Ascending aorta (tissue), 2 donors: Measurements from ENCODE around the gene AUTS2. TPM values are rescaled to one million over a fixed set of nuclear protein-coding genes. Genes with fewer than 3 reads are reported as not detected.

Source experiments
- DNase-seq, 2 donors: peaks; one replicate each; pipeline ENCODE4 v3.0.0-alpha.2; 2019; ENCODE audit warnings: low spot score in 2 of 2
- H3K27ac ChIP-seq, 2 donors: fragments of 200-600 bp; sonication (generic); one replicate each; pipeline ENCODE4 v1.5.1; 2016 to 2017; ENCODE audit warnings: mild to moderate bottlenecking in 1 of 2
- H3K27me3 ChIP-seq: fragments of 200-600 bp; sonication (generic); one replicate; pipeline ENCODE4 v1.5.1; 2017
- H3K36me3 ChIP-seq, 2 donors: fragments of 200-600 bp; sonication (generic); one replicate each; pipeline ENCODE4 v1.5.1; 2016
- H3K4me1 ChIP-seq, 2 donors: fragments of 200-600 bp; sonication (generic); one replicate each; pipeline ENCODE4 v1.5.1; 2016 to 2017; ENCODE audit warnings: mild to moderate bottlenecking in 1 of 2
- H3K4me3 ChIP-seq, 2 donors: fragments of 200-600 bp; sonication (generic); one replicate each; pipeline ENCODE4 v1.5.1; 2016 to 2017; ENCODE audit warnings: mild to moderate bottlenecking in 1 of 2
- H3K9me3 ChIP-seq, 2 donors: fragments of 200-600 bp; sonication (generic); one replicate each; pipeline ENCODE4 v1.5.1; 2016
- CTCF ChIP-seq, 3 experiments: fragments of 200-600 bp in 2 of 3; fragments of 450-650 bp in 1 of 3; sonication (generic) in 2 of 3; IDR thresholded peaks; one replicate each; pipeline ENCODE4 v1.5.1; 2016 to 2019; ENCODE audit warnings: antibody characterized with exemption in 3 of 3, mild to moderate bottlenecking in 1 of 3, moderate library complexity in 1 of 3
- intact Hi-C: fragments of 100-400 bp; cut with DNase I; formaldehyde crosslinking; loops from one replicate; pipeline ENCODE4 v1.15.1; 2023
- total RNA-seq: library from RNA; depleted of rRNA; stranded (reverse); fragments of >200 nt; gene quantifications from one replicate; pipeline ENCODE4 v1.1.0, GENCODE V29; 2016

Gene AUTS2
- total RNA-seq, 1 donor from 2014 or later = 90.4 TPM

- no peak for TF ChIP-seq CTCF (IDR thresholded peaks at IDR 0.05)
- no peaks in the 10 kb centered on the region for H3K27me3 ChIP-seq
- DNase-seq = no peak
- H3K4me1 ChIP-seq = peaks cover 0 to 4% of the 10 kb centered on the region in 2 donors
- no peak overlapping the region for H3K27ac ChIP-seq
- H3K9me3 ChIP-seq = no peaks in the 10 kb centered on the region
- H3K36me3 ChIP-seq = no peaks in the 10 kb centered on the region
- no peak overlapping the region for H3K4me3 ChIP-seq
- intact Hi-C loops = no loop called here
Measured at GRCh38 chr7:69816501-69816900, 218.2 kb downstream of the AUTS2 start.

- H3K27ac ChIP-seq = no peak overlapping the region
- no peak for DNase-seq
- intact Hi-C loops = no loop called here
Measured at GRCh38 chr7:69817121-69817520, 218.8 kb downstream of the AUTS2 start.

DNA sequence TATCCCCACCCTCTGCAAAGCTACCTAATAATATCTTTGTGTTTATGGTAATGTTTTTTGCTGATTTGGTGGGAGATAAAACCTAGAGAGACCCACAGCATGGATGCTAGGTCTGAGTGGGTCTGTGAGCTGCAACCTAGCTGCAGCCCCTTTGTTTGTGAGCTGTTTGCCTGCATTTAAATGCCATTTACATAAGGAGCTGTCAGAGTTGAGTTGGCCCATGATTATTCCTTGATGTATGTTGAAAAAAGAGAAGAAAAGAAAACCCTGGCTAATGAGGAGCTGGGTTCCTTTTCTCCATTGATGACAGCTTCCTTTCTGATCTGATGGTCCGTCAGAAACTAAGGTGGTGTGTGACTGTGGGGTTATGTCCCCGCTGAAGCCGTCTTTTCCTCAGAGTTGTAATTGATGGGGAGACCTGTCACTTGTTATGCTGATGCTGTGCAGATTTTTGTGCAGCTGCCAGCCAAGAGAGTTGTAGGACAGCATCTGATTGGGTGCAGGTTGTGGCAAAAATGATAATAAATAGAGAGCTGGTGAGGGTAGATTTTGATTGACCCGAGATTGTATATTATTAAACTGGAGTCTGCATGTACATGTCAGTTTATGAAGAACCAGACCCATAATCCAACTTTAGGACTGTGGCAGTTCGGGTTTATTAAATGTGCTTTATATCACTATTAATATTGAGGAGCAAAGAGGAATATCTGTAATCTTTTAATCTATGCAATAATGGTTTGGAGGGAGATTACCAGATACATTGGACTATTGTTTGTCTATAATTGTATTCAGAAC lies 219.8 kb downstream of the AUTS2 start:
- intact Hi-C loops = no loop called here
- no peak for TF ChIP-seq CTCF (IDR thresholded peaks at IDR 0.05)
- no peak overlapping the region for H3K27ac ChIP-seq
- peaks cover 0 to 4% of the 10 kb centered on the region in 2 donors for H3K4me1 ChIP-seq
- no peak overlapping the region for H3K4me3 ChIP-seq
- H3K36me3 ChIP-seq = no peaks in the 10 kb centered on the region
- H3K9me3 ChIP-seq = no peaks in the 10 kb centered on the region
- no peak for DNase-seq
- H3K27me3 ChIP-seq = no peaks in the 10 kb centered on the region

More at GRCh38 chr7:69817121-69817520, 218.8 kb downstream of the AUTS2 start:
- H3K4me3 ChIP-seq = no peak overlapping the region
- no peaks in the 10 kb centered on the region for H3K27me3 ChIP-seq
- peaks cover 0 to 4% of the 10 kb centered on the region in 2 donors for H3K4me1 ChIP-seq
- no peak for TF ChIP-seq CTCF (IDR thresholded peaks at IDR 0.05)
- H3K36me3 ChIP-seq = no peaks in the 10 kb centered on the region
- no peaks in the 10 kb centered on the region for H3K9me3 ChIP-seq

DNA sequence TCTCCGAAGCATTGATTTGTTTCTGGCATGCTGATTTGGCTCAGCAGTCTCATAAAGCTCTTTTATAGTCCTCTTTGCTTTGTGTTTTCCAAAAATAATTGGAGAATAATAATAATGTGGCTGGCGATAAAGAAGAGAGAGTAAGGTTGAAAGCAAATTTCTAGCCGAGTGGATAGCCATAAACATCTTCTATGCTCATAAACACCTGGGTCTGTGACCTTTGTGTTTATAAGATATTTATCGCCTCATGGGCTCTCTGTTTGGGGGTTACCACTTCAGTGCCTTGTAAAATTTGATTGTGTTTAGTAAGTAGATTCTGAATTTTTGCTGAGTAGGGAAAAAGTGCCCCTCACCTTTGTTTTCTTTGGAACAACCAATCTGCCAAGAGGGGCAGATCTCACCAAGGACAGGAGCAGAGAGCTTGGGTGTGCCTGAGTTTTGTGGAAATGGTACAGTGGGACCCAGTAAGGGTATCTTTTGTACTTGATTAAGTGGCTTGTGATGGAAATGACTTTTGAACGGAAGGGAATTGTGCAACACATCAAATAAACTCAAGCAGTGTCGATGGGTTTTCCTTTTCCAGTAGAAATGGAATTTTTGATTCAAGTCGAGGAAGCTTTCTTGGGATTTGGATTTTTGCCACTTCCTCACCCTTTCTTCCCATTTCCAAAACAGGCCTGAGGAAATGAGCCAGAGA lies 220.5 kb downstream of the AUTS2 start:
- no peak for DNase-seq
- Histone ChIP-seq H3K9me3 (no peaks in the 10 kb centered on the region), H3K36me3 (no peaks in the 10 kb centered on the region), H3K27me3 (no peaks in the 10 kb centered on the region), H3K4me3 (no peak overlapping the region), H3K4me1 (peaks cover 0 to 4% of the 10 kb centered on the region in 2 donors), H3K27ac (no peak overlapping the region)
- intact Hi-C loops = no loop called here
- no peak for TF ChIP-seq CTCF (IDR thresholded peaks at IDR 0.05)

DNA sequence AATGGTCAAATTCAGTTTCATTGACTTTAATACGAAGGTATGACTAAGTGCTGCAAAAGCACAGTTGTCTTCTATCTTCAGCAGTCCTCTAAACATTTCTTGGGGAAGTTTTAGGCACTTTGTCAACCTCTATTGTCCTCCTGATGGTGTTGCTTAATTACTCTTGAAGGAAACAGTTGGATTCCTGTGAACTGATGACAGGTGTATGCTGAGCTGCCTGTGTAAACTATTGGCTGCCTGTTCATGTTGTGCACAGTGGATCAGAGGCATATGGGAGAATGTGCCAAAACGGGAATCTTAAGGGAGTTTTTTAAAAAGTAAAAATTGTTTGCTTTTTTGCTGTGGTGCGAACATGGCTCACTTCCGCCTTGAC lies 221.0 kb downstream of the AUTS2 start:
- H3K9me3 ChIP-seq = no peaks in the 10 kb centered on the region
- intact Hi-C loops = no loop called here
- no peak overlapping the region for H3K4me3 ChIP-seq
- H3K4me1 ChIP-seq = peaks cover 0 to 4% of the 10 kb centered on the region in 2 donors
- no peak for TF ChIP-seq CTCF (IDR thresholded peaks at IDR 0.05)
- DNase-seq = no peak
- H3K27ac ChIP-seq = no peak overlapping the region
- H3K36me3 ChIP-seq = no peaks in the 10 kb centered on the region
- H3K27me3 ChIP-seq = no peaks in the 10 kb centered on the region
